Vagina (tissue), 2 donors: ENCODE measurements around the gene ACOXL. TPM values are rescaled to one million over a fixed set of nuclear protein-coding genes. Genes with fewer than 3 reads are reported as not detected.

Experiments
- DNase-seq, 2 donors: peaks; one replicate each; pipeline ENCODE4 v3.0.0-alpha.2; 2017; ENCODE audit errors: extremely low spot score in 2 of 2
- H3K27ac ChIP-seq: fragments of 200-600 bp; sonication (generic); one replicate; pipeline ENCODE4 v1.5.1; 2019
- H3K27me3 ChIP-seq: fragments of 200-600 bp; sonication (generic); one replicate; pipeline ENCODE4 v1.5.1; 2019
- H3K36me3 ChIP-seq, 2 donors: fragments of 200-600 bp; sonication (generic); one replicate each; pipeline ENCODE4 v1.5.1; 2017 to 2019
- H3K4me1 ChIP-seq: fragments of 200-600 bp; sonication (generic); one replicate; pipeline ENCODE4 v1.5.1; 2019
- H3K4me3 ChIP-seq, 2 donors: fragments of 200-600 bp; sonication (generic); 1 replicate in 1 of 2; 2 replicates in 1 of 2; pipeline ENCODE4 v1.5.1; 2016 to 2019
- H3K9me3 ChIP-seq: fragments of 200-600 bp; sonication (generic); one replicate; pipeline ENCODE4 v1.5.1; 2019
- POLR2A ChIP-seq, 2 donors: fragments of 450-650 bp; IDR thresholded peaks; one replicate each; pipeline ENCODE4 v1.6.1; 2017; ENCODE audit warnings: antibody characterized with exemption in 2 of 2, mild to moderate bottlenecking in 2 of 2, moderate library complexity in 2 of 2
- POLR2AphosphoS5 ChIP-seq, 2 donors: sonication (generic); formaldehyde crosslinking; IDR thresholded peaks; one replicate each; pipeline ENCODE4 v1.9.0; 2017; ENCODE audit warnings: antibody characterized with exemption in 2 of 2, mild to moderate bottlenecking in 2 of 2, low read depth in 1 of 2; ENCODE audit not compliant: insufficient read depth in 1 of 2
- intact Hi-C: fragments of 100-400 bp; cut with DNase I; formaldehyde crosslinking; loops from one replicate; pipeline ENCODE4 v1.15.1; 2023
- total RNA-seq: library from RNA; depleted of rRNA; stranded (reverse); fragments of >200 nt; gene quantifications from one replicate; pipeline ENCODE4 v1.2.3, GENCODE V29; 2016
- TF ChIP-seq, protein P1 (sequence below), 3 experiments: fragments of 450-650 bp in 2 of 3; fragments of 200-600 bp in 1 of 3; sonication (generic) in 1 of 3; IDR thresholded peaks; one replicate each; pipeline ENCODE4 v1.5.1; 2017 to 2019; ENCODE audit warnings: antibody characterized with exemption in 3 of 3, mild to moderate bottlenecking in 2 of 3, moderate library complexity in 2 of 3

ACOXL gene
- total RNA-seq, 1 donor from 2014 or later: not detected

DNA sequence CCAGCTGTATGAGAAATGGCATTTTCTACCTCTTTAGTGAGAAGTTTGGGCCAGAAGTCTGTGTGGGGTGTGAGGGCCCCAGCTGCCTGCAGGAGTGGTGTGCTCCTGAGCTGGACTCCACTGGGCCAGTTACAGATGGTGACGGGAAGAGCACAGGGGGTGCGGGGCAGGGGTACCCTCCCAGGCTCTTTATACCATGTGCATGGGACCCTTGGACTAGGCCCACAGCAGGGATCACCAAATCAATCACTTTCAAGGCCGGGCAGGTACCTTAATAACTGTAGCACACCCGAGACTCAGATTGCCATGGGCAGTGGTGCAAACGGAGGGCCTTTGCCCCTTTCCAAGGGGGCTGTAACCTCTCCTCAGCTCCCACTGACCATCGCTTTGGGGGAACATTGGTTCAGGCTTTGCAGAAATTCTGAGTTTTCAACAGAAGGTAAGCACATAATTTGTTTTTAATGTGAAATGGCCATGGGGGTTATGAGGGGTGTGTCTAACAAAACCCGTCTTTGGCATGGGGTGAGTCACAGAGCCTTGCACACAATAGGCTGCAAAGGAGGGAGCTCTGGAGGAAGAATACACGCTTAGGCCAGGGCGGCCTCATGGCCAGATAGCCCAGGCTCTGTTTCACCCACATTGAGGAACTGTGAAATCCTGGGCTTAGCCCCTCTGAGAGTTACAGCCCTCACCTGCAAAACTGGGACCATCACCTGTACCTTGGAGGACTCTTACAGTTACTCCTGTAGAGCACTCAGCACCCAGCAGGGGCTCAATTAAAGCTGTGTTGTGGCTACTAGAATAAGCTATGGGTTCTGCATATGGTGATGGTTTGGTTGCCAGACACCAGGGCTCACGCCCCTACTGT lies 247.3 kb downstream of the ACOXL start:
- H3K36me3 ChIP-seq: no peaks in the 10 kb centered on the region
- no peaks in the 10 kb centered on the region for H3K4me1 ChIP-seq
- TF ChIP-seq POLR2AphosphoS5 (IDR thresholded peaks at IDR 0.05; ENCODE audit: insufficient read depth in 1 of 2, low read depth in 1 of 2) (no peak), POLR2A (IDR thresholded peaks at IDR 0.05) (no peak)
- TF ChIP-seq, protein P1, sequence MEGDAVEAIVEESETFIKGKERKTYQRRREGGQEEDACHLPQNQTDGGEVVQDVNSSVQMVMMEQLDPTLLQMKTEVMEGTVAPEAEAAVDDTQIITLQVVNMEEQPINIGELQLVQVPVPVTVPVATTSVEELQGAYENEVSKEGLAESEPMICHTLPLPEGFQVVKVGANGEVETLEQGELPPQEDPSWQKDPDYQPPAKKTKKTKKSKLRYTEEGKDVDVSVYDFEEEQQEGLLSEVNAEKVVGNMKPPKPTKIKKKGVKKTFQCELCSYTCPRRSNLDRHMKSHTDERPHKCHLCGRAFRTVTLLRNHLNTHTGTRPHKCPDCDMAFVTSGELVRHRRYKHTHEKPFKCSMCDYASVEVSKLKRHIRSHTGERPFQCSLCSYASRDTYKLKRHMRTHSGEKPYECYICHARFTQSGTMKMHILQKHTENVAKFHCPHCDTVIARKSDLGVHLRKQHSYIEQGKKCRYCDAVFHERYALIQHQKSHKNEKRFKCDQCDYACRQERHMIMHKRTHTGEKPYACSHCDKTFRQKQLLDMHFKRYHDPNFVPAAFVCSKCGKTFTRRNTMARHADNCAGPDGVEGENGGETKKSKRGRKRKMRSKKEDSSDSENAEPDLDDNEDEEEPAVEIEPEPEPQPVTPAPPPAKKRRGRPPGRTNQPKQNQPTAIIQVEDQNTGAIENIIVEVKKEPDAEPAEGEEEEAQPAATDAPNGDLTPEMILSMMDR (IDR thresholded peaks at IDR 0.05): no peak
- no peak overlapping the region for H3K27ac ChIP-seq
- intact Hi-C loops: no loop called here
- no peaks in the 10 kb centered on the region for H3K27me3 ChIP-seq
- H3K9me3 ChIP-seq: no peaks in the 10 kb centered on the region
- peak in 1 of 2 donors; percentile 27 for DNase-seq
- no peak overlapping the region for H3K4me3 ChIP-seq

DNA sequence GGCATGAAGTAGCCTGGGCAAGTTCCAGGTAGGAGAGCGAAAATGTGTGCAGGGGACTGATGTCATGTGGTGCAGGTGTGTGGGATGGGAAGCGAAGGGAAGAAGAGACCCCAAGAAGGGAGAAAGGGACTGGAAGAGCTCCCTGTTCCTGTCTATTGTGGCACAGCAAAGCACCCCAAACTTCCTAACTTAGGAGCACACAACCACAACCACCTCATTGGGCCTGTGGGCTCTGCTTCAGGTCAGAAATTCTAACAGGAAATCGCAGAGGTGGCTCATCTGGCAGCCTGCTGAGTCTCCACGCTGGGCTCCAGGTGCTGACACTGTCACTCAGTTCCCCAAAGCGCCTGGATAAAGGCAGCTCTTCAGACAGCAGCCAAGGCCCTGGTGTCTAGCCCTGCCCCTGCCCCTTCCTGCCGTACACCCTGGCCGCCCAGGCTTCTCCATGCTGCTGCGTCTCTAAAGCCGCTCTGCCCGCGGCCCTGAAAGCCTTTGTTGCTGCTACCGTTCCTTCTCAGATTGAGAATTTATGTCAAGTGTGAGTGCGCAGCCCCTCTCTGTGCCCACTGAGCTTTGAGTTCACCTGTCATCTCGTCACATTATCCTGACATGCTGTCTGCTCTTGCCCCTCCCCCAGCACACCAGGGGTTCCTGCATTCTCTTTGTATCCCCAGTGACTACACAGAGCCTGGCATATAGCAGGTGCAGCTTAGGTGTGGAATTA lies 248.1 kb downstream of the ACOXL start:
- TF ChIP-seq POLR2AphosphoS5 (IDR thresholded peaks at IDR 0.05; ENCODE audit: insufficient read depth in 1 of 2, low read depth in 1 of 2) (no peak), POLR2A (IDR thresholded peaks at IDR 0.05) (no peak)
- TF ChIP-seq, protein P1 (IDR thresholded peaks at IDR 0.05): no peak
- Histone ChIP-seq H3K27ac (no peak overlapping the region), H3K4me3 (no peak overlapping the region), H3K27me3 (no peaks in the 10 kb centered on the region), H3K4me1 (no peaks in the 10 kb centered on the region), H3K9me3 (no peaks in the 10 kb centered on the region), H3K36me3 (no peaks in the 10 kb centered on the region)
- intact Hi-C loops: no loop called here
- DNase-seq: no peak

DNA sequence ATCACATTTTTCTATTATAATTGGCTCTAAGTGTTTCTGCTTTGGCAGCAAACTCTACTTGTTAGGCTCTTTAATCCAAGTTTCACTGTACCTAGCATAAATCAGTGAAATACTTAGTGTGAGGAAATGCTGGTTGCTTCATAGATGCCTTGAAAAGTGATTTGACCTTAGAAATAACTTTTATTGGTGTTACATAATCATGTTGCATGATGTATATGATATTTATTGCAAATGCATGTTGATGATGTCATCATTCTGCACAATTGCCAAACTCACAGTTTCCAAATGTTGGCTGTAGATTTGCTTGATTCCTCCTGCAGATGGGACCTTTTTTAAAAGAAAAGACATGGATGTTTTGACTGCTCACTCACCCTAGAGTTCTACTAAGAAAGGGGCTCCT lies 250.8 kb downstream of the ACOXL start:
- intact Hi-C loops: no loop called here
- no peaks in the 10 kb centered on the region for H3K4me1 ChIP-seq
- TF ChIP-seq POLR2A (IDR thresholded peaks at IDR 0.05) (no peak), POLR2AphosphoS5 (IDR thresholded peaks at IDR 0.05; ENCODE audit: insufficient read depth in 1 of 2, low read depth in 1 of 2) (no peak)
- TF ChIP-seq, protein P1 (IDR thresholded peaks at IDR 0.05): no peak
- DNase-seq: no peak
- no peaks in the 10 kb centered on the region for H3K9me3 ChIP-seq
- no peak overlapping the region for H3K27ac ChIP-seq
- no peaks in the 10 kb centered on the region for H3K36me3 ChIP-seq
- no peaks in the 10 kb centered on the region for H3K27me3 ChIP-seq
- no peak overlapping the region for H3K4me3 ChIP-seq

DNA sequence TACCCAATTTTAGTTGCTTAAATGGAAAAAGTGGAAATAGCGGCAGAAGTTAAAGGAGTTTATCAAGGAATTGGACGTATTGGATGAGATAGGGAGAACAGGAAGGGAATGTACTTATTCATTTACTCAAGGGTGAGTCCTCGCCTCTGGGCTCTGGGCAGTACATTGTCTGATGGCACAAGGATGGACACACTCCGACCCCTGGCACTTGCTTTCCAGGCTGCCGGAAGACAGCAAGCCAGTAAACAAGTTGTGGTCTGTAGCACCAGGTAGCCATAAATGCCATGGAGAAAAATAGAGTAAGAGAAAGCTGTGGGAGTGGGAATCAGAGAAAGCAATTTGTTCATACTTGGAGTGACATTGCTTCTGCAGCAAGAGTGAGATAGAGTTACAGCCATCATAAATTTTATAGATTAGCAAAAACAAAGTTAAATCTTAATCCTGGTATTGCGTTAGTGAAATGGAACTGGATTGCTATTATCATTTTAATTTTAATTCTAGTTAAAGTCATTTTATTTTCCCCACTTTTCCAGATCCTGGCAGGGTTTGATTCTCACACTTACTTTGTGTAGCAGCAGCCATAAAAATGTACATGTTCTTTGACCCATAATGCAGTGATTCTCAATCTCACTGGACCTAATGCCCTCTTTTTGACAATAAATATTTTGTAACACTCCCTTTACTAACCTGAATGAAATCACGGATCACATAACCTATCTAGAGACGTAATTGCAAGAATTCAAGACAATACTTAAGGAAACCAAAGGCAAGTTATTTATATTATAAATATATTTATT lies 252.5 kb downstream of the ACOXL start:
- TF ChIP-seq POLR2A (IDR thresholded peaks at IDR 0.05): no peak
- TF ChIP-seq, protein P1 (IDR thresholded peaks at IDR 0.05): no peak
- TF ChIP-seq POLR2AphosphoS5 (IDR thresholded peaks at IDR 0.05; ENCODE audit: insufficient read depth in 1 of 2, low read depth in 1 of 2): no peak
- DNase-seq: no peak
- Histone ChIP-seq H3K27me3 (no peaks in the 10 kb centered on the region), H3K9me3 (no peaks in the 10 kb centered on the region), H3K36me3 (no peaks in the 10 kb centered on the region), H3K27ac (no peak overlapping the region), H3K4me3 (no peak overlapping the region), H3K4me1 (no peaks in the 10 kb centered on the region)
- intact Hi-C loops: no loop called here
